ENCODE results near the gene SCTR. TPM values are rescaled to one million over a fixed set of nuclear protein-coding genes. Genes with fewer than 3 reads are reported as not detected.

The SCTR gene
- total RNA-seq, 1 experiment from 2014 or later: not detected

DNA sequence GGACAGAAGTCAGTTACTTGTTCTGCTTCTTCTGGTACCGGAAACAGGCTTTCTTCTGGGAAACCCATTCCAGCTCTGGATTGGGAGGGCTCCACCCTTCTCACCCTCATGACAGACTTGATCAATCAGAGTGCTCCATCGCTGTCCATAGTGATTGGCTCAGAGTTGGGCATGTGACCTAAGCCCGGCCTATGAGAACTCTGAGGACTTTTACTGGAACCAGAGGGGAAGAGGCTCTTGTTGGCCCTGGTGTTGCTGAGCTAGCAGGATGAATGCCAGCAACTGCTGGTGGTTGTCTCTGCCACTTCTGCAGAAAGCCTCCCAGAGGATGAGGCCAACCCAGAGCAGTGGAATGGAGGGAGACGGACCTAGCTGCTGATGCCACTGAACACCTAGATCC lies 59.3 kb downstream of the SCTR start (continued):
- TF ChIP-seq PRDM15 (CRISPR knock-in tag; IDR thresholded peaks at IDR 0.05) (no peak), NFYB (CRISPR knock-in tag; conservative IDR thresholded peaks at IDR 0.05; ENCODE audit: low read depth) (peak; percentile 78)
- TF ChIP-seq, protein P1, sequence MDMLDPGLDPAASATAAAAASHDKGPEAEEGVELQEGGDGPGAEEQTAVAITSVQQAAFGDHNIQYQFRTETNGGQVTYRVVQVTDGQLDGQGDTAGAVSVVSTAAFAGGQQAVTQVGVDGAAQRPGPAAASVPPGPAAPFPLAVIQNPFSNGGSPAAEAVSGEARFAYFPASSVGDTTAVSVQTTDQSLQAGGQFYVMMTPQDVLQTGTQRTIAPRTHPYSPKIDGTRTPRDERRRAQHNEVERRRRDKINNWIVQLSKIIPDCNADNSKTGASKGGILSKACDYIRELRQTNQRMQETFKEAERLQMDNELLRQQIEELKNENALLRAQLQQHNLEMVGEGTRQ (CRISPR knock-in tag; IDR thresholded peaks at IDR 0.05): peak; percentile 86

- H3K4me1 Mint-ChIP-seq: no peaks in the 10 kb centered on the region
- no peak overlapping the region for H3K4me3 Mint-ChIP-seq
- H3K36me3 Mint-ChIP-seq: no peaks in the 10 kb centered on the region
- ChIA-PET CTCF (interaction anchor here (1.4 to 3.5 kb wide), 2 partner anchors 13 to 55 kb away, joined by 5 to 20 read pairs; no protein-coding TSS in a partner anchor), POLR2A (no interaction called here)
- no peaks in the 10 kb centered on the region for H3K27me3 Mint-ChIP-seq (ENCODE audit: low read depth)
- no peak for DNase-seq (ENCODE audit: low spot score)
- no peak overlapping the region for H3K27ac Mint-ChIP-seq
- no peak for ATAC-seq
- H3K9me3 Mint-ChIP-seq: no peaks in the 10 kb centered on the region
- TF ChIP-seq, protein P2, sequence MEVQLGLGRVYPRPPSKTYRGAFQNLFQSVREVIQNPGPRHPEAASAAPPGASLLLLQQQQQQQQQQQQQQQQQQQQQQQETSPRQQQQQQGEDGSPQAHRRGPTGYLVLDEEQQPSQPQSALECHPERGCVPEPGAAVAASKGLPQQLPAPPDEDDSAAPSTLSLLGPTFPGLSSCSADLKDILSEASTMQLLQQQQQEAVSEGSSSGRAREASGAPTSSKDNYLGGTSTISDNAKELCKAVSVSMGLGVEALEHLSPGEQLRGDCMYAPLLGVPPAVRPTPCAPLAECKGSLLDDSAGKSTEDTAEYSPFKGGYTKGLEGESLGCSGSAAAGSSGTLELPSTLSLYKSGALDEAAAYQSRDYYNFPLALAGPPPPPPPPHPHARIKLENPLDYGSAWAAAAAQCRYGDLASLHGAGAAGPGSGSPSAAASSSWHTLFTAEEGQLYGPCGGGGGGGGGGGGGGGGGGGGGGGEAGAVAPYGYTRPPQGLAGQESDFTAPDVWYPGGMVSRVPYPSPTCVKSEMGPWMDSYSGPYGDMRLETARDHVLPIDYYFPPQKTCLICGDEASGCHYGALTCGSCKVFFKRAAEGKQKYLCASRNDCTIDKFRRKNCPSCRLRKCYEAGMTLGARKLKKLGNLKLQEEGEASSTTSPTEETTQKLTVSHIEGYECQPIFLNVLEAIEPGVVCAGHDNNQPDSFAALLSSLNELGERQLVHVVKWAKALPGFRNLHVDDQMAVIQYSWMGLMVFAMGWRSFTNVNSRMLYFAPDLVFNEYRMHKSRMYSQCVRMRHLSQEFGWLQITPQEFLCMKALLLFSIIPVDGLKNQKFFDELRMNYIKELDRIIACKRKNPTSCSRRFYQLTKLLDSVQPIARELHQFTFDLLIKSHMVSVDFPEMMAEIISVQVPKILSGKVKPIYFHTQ (CRISPR knock-in tag; IDR thresholded peaks at IDR 0.05): no peak
- TF ChIP-seq ZNF317 (CRISPR knock-in tag; IDR thresholded peaks at IDR 0.05; ENCODE audit: borderline replicate concordance, low read depth) (no peak), ZNF263 (CRISPR knock-in tag; IDR thresholded peaks at IDR 0.05; ENCODE audit: low read depth) (no peak), OVOL2 (CRISPR knock-in tag; IDR thresholded peaks at IDR 0.05; ENCODE audit: borderline replicate concordance) (no peak), JAZF1 (CRISPR knock-in tag; IDR thresholded peaks at IDR 0.05) (no peak), PRRX2 (CRISPR knock-in tag; IDR thresholded peaks at IDR 0.05) (no peak), GABPB1 (CRISPR knock-in tag; IDR thresholded peaks at IDR 0.05) (no peak), E2F1 (CRISPR knock-in tag; IDR thresholded peaks at IDR 0.05) (no peak), ZNF512 (CRISPR knock-in tag; IDR thresholded peaks at IDR 0.05; ENCODE audit: borderline replicate concordance) (no peak), ZNF416 (CRISPR knock-in tag; IDR thresholded peaks at IDR 0.05) (no peak), RELA (CRISPR knock-in tag; IDR thresholded peaks at IDR 0.05; ENCODE audit: borderline replicate concordance) (no peak), NFE2L1 (CRISPR knock-in tag; IDR thresholded peaks at IDR 0.05) (no peak), ERG (CRISPR knock-in tag; IDR thresholded peaks at IDR 0.05) (no peak), NR2C2 (CRISPR knock-in tag; IDR thresholded peaks at IDR 0.05) (no peak), CBFB (CRISPR knock-in tag; IDR thresholded peaks at IDR 0.05; ENCODE audit: low read depth) (no peak), MYBL2 (CRISPR knock-in tag; IDR thresholded peaks at IDR 0.05) (no peak)
- TF ChIP-seq, protein P3, sequence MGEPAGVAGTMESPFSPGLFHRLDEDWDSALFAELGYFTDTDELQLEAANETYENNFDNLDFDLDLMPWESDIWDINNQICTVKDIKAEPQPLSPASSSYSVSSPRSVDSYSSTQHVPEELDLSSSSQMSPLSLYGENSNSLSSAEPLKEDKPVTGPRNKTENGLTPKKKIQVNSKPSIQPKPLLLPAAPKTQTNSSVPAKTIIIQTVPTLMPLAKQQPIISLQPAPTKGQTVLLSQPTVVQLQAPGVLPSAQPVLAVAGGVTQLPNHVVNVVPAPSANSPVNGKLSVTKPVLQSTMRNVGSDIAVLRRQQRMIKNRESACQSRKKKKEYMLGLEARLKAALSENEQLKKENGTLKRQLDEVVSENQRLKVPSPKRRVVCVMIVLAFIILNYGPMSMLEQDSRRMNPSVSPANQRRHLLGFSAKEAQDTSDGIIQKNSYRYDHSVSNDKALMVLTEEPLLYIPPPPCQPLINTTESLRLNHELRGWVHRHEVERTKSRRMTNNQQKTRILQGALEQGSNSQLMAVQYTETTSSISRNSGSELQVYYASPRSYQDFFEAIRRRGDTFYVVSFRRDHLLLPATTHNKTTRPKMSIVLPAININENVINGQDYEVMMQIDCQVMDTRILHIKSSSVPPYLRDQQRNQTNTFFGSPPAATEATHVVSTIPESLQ (CRISPR knock-in tag; IDR thresholded peaks at IDR 0.05): no peak
These were observed 60.3 kb downstream of the SCTR start for GRCh38 chr2:119463990-119464389.
